ENCODE results near the gene WASF2.

- no peak for TF ChIP-seq EP300 (conservative IDR thresholded peaks at IDR 0.05; ENCODE audit: poor library complexity, severe bottlenecking)
- TF ChIP-seq, protein P1, sequence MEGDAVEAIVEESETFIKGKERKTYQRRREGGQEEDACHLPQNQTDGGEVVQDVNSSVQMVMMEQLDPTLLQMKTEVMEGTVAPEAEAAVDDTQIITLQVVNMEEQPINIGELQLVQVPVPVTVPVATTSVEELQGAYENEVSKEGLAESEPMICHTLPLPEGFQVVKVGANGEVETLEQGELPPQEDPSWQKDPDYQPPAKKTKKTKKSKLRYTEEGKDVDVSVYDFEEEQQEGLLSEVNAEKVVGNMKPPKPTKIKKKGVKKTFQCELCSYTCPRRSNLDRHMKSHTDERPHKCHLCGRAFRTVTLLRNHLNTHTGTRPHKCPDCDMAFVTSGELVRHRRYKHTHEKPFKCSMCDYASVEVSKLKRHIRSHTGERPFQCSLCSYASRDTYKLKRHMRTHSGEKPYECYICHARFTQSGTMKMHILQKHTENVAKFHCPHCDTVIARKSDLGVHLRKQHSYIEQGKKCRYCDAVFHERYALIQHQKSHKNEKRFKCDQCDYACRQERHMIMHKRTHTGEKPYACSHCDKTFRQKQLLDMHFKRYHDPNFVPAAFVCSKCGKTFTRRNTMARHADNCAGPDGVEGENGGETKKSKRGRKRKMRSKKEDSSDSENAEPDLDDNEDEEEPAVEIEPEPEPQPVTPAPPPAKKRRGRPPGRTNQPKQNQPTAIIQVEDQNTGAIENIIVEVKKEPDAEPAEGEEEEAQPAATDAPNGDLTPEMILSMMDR (IDR thresholded peaks at IDR 0.05; ENCODE audit: poor library complexity, severe bottlenecking): no peak
These were observed 34.7 kb downstream of the WASF2 start for GRCh38 chr1:27455139-27455811.
